A549 (cell line): ENCODE data around the gene CD19. TPM values are rescaled to one million over a fixed set of nuclear protein-coding genes. Genes with fewer than 3 reads are reported as not detected.

Experiments
- ATAC-seq, 2 experiments: fragments of 200-7000 bp in 1 of 2; fragments of >200 bp in 1 of 2; cut with Nextera tagmentation in 1 of 2; cut with Tn5 transposase in 1 of 2; 3 replicates each; pipeline versions ENCODE4 v1.8.0 to v1.9.1; 2018 to 2020; ENCODE audit warnings: mild to moderate bottlenecking in 1 of 2, moderate library complexity in 1 of 2
- CTCF ChIA-PET: fragments of 300-600 bp; sonication (Branson Sonifier 250); formaldehyde crosslinking; extraction: SDS; loops from one replicate; lab custom pipeline; 2021; ENCODE audit warnings: antibody characterized with exemption, inconsistent platforms; lab: Yijun Ruan, JAX
- POLR2A ChIA-PET: fragments of 350-600 bp; formaldehyde crosslinking; extraction: SDS; loops from one replicate; lab custom pipeline; 2021; ENCODE audit warnings: antibody characterized with exemption, inconsistent platforms; lab: Yijun Ruan, JAX
- DNase-seq, 2 experiments: peaks; one replicate each; pipeline versions ENCODE4 v3.0.0 to v3.0.0-alpha.2; 2011 to 2016; ENCODE audit warnings: low read depth in 1 of 2, low spot score in 1 of 2
- FAIRE-seq: peaks from 2 replicates; lab custom pipeline; 2011; peaks lifted over from hg19 to GRCh38; lab: Jason Lieb, UNC
- H3K27ac ChIP-seq, 2 experiments: fragments of >200 bp; sonication (Bioruptor Twin); formaldehyde crosslinking; 3 replicates each; pipeline ENCODE4 v1.5.1; 2016 to 2017
- H3K4me1 ChIP-seq: fragments of >200 bp; sonication (Bioruptor Twin); formaldehyde crosslinking; 3 replicates; pipeline ENCODE4 v1.6.1; 2016
- H3K4me2 ChIP-seq: fragments of >200 bp; sonication (Bioruptor Twin); formaldehyde crosslinking; 3 replicates; pipeline ENCODE4 v1.6.1; 2016
- H3K4me3 ChIP-seq: fragments of >200 bp; sonication (Bioruptor Twin); formaldehyde crosslinking; 3 replicates; pipeline ENCODE4 v1.5.1; 2016
- H3K9me3 ChIP-seq: fragments of >200 bp; sonication (Bioruptor Twin); formaldehyde crosslinking; 3 replicates; pipeline ENCODE4 v1.6.1; 2016
- CBX2 ChIP-seq: fragments of 200-600 bp; sonication (generic); IDR thresholded peaks from 2 replicates; pipeline ENCODE4 v1.6.1; 2016; ENCODE audit warnings: low read depth, mild to moderate bottlenecking, borderline replicate concordance
- CBX8 ChIP-seq: fragments of 200-600 bp; sonication (generic); IDR thresholded peaks from 2 replicates; pipeline ENCODE4 v1.6.1; 2016
- CHD2 ChIP-seq: fragments of 150-350 bp; IDR thresholded peaks from 2 replicates; pipeline ENCODE4 v1.6.1; 2014; ENCODE audit warnings: low read length; ENCODE audit not compliant: partially characterized antibody
- HDAC2 ChIP-seq: fragments of 200-600 bp; sonication (generic); IDR thresholded peaks from 2 replicates; pipeline ENCODE4 v1.6.1; 2016
- NFE2L2 ChIP-seq: fragments of 150-350 bp; conservative IDR thresholded peaks from 2 replicates; pipeline ENCODE4 v1.6.1; 2014; ENCODE audit warnings: low read length
- POLR2A ChIP-seq: IDR thresholded peaks from 2 replicates; pipeline ENCODE4 v1.6.1; 2012; ENCODE audit warnings: mild to moderate bottlenecking, low read length
- SREBF2 ChIP-seq: fragments of 450-650 bp; IDR thresholded peaks from 2 replicates; pipeline ENCODE4 v1.6.1; 2014; ENCODE audit warnings: mild to moderate bottlenecking, moderate library complexity
- ZC3H11A ChIP-seq: fragments of 450-650 bp; IDR thresholded peaks from 2 replicates; pipeline ENCODE4 v1.6.1; 2014; ENCODE audit warnings: antibody characterized with exemption, mild to moderate bottlenecking
- ZNF302 ChIP-seq: fragments of 250-450 bp; sonication (Bioruptor Pico); IDR thresholded peaks from 2 replicates; pipeline ENCODE4 v1.9.0; 2021; ENCODE audit warnings: inconsistent platforms, mild to moderate bottlenecking, moderate library complexity
- WGBS: methylation state at CpG from one replicate; pipeline ENCODE4 v1.1.6; 2017; ENCODE audit errors: missing lambda C conversion rate; 5-methylcytosine and 5-hydroxymethylcytosine counted together
- polyA plus RNA-seq, 4 experiments: library from polyadenylated mRNA; depleted of rRNA in 3 of 4; stranded (reverse); fragments of >200 nt; fragmentation: RNase III in 1 of 4; extraction: RNeasy Plus Mini Kit Qiagen cat#74134 plus additional on column Dnase treatment in 1 of 4; gene quantifications; 2 replicates in 3 of 4; 3 replicates in 1 of 4; pipeline ENCODE4 v1.2.3, GENCODE V29; 2011 to 2017
- TF ChIP-seq, protein P1 (sequence below): IDR thresholded peaks from 2 replicates; pipeline ENCODE4 v1.6.1; 2012
- TF ChIP-seq, protein P2 (sequence below): fragments of 450-650 bp; IDR thresholded peaks from 2 replicates; pipeline ENCODE4 v1.6.1; 2014; ENCODE audit warnings: antibody characterized with exemption
- TF ChIP-seq, protein P3 (sequence below): IDR thresholded peaks from 2 replicates; pipeline ENCODE4 v1.6.1; 2012
- TF ChIP-seq, protein P4 (sequence below): IDR thresholded peaks from 2 replicates; pipeline ENCODE4 v1.6.1; 2012; ENCODE audit warnings: low read depth, borderline replicate concordance

The CD19 gene
- polyA plus RNA-seq, 2 of the 4 experiments (the other 2 are of a cell fraction): not detected

DNA sequence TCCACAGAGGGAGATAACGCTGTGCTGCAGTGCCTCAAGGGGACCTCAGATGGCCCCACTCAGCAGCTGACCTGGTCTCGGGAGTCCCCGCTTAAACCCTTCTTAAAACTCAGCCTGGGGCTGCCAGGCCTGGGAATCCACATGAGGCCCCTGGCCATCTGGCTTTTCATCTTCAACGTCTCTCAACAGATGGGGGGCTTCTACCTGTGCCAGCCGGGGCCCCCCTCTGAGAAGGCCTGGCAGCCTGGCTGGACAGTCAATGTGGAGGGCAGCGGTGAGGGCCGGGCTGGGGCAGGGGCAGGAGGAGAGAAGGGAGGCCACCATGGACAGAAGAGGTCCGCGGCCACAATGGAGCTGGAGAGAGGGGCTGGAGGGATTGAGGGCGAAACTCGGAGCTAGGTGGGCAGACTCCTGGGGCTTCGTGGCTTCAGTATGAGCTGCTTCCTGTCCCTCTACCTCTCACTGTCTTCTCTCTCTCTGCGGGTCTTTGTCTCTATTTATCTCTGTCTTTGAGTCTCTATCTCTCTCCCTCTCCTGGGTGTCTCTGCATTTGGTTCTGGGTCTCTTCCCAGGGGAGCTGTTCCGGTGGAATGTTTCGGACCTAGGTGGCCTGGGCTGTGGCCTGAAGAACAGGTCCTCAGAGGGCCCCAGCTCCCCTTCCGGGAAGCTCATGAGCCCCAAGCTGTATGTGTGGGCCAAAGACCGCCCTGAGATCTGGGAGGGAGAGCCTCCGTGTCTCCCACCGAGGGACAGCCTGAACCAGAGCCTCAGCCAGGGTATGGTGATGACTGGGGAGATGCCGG, 769 bp downstream of the CD19 start:
- WGBS: 84% methylated on average over 18 of the region's 20 CpGs
- FAIRE-seq (no peak), DNase-seq (no peak), ATAC-seq (no peak)
- Histone ChIP-seq H3K4me2 (no peak overlapping the region), H3K27ac (no peak overlapping the region), H3K4me1 (no peaks in the 10 kb centered on the region), H3K4me3 (no peak overlapping the region), H3K9me3 (no peaks in the 10 kb centered on the region)
- TF ChIP-seq NFE2L2 (no peak), CHD2 (no peak)
- TF ChIP-seq, protein P1, sequence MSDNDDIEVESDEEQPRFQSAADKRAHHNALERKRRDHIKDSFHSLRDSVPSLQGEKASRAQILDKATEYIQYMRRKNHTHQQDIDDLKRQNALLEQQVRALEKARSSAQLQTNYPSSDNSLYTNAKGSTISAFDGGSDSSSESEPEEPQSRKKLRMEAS: no peak
- ChIA-PET POLR2A (no interaction called here), CTCF (interaction anchor here (0.6 to 13.3 kb wide), 3 partner anchors 12 to 85 kb away, joined by 3 to 92 read pairs (median 4); no protein-coding TSS in a partner anchor)

DNA sequence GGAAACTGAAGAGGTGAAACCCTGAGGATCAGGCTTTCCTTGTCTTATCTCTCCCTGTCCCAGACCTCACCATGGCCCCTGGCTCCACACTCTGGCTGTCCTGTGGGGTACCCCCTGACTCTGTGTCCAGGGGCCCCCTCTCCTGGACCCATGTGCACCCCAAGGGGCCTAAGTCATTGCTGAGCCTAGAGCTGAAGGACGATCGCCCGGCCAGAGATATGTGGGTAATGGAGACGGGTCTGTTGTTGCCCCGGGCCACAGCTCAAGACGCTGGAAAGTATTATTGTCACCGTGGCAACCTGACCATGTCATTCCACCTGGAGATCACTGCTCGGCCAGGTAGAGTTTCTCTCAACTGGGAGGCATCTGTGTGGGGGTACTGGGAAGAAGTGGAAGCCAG, 1.4 kb downstream of the CD19 start:
- Histone ChIP-seq H3K27ac (no peak overlapping the region), H3K9me3 (no peaks in the 10 kb centered on the region), H3K4me3 (no peak overlapping the region), H3K4me1 (no peaks in the 10 kb centered on the region), H3K4me2 (no peak overlapping the region)
- no peak for FAIRE-seq
- 65% methylated on average over 4 of the region's 8 CpGs for WGBS
- CTCF ChIA-PET: interaction anchor here (1.0 to 13.3 kb wide), 2 partner anchors 11 to 86 kb away, joined by 4 to 92 read pairs; no protein-coding TSS in a partner anchor
- no peak for TF ChIP-seq CBX8
- no peak for TF ChIP-seq ZC3H11A
- no peak for DNase-seq
- no peak for ATAC-seq
- POLR2A ChIA-PET: no interaction called here

DNA sequence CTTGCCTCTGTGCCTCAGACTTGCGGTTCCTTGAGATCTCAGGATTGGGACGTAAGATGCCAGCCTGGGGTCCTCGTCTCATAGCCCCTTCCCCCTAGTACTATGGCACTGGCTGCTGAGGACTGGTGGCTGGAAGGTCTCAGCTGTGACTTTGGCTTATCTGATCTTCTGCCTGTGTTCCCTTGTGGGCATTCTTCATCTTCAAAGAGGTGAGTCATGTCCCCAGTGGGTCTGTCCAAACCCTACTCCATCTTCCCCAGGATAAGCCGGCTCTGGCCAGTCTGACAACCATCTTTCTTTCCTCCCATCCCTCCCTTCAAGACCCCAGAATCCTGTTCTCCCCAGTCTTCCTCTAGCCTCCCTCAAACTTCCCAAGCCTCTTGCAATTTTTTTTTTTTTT, 3.6 kb downstream of the CD19 start:
- CTCF ChIA-PET: interaction anchor here (1.2 to 13.3 kb wide), 3 partner anchors 9 to 121 kb away, joined by 3 to 92 read pairs (median 6); no protein-coding TSS in a partner anchor
- DNase-seq: no peak
- no peaks in the 10 kb centered on the region for H3K4me1 ChIP-seq
- TF ChIP-seq CBX8 (no peak), POLR2A (no peak), ZNF302 (CRISPR knock-in tag) (no peak), CBX2 (no peak), HDAC2 (no peak), SREBF2 (no peak)
- TF ChIP-seq, protein P2, sequence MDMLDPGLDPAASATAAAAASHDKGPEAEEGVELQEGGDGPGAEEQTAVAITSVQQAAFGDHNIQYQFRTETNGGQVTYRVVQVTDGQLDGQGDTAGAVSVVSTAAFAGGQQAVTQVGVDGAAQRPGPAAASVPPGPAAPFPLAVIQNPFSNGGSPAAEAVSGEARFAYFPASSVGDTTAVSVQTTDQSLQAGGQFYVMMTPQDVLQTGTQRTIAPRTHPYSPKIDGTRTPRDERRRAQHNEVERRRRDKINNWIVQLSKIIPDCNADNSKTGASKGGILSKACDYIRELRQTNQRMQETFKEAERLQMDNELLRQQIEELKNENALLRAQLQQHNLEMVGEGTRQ: no peak
- TF ChIP-seq, protein P3, sequence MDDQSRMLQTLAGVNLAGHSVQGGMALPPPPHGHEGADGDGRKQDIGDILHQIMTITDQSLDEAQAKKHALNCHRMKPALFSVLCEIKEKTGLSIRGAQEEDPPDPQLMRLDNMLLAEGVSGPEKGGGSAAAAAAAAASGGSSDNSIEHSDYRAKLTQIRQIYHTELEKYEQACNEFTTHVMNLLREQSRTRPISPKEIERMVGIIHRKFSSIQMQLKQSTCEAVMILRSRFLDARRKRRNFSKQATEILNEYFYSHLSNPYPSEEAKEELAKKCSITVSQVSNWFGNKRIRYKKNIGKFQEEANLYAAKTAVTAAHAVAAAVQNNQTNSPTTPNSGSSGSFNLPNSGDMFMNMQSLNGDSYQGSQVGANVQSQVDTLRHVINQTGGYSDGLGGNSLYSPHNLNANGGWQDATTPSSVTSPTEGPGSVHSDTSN: no peak
- TF ChIP-seq, protein P1: no peak
- TF ChIP-seq, all 56 proteins: peak for 0
- no peak overlapping the region for H3K4me3 ChIP-seq
- POLR2A ChIA-PET: no interaction called here
- no peak for ATAC-seq
- 85% methylated on average over 4 of the region's 4 CpGs for WGBS
- no peak overlapping the region for H3K4me2 ChIP-seq
- H3K27ac ChIP-seq: no peak overlapping the region
- H3K9me3 ChIP-seq: no peaks in the 10 kb centered on the region
- FAIRE-seq: no peak

DNA sequence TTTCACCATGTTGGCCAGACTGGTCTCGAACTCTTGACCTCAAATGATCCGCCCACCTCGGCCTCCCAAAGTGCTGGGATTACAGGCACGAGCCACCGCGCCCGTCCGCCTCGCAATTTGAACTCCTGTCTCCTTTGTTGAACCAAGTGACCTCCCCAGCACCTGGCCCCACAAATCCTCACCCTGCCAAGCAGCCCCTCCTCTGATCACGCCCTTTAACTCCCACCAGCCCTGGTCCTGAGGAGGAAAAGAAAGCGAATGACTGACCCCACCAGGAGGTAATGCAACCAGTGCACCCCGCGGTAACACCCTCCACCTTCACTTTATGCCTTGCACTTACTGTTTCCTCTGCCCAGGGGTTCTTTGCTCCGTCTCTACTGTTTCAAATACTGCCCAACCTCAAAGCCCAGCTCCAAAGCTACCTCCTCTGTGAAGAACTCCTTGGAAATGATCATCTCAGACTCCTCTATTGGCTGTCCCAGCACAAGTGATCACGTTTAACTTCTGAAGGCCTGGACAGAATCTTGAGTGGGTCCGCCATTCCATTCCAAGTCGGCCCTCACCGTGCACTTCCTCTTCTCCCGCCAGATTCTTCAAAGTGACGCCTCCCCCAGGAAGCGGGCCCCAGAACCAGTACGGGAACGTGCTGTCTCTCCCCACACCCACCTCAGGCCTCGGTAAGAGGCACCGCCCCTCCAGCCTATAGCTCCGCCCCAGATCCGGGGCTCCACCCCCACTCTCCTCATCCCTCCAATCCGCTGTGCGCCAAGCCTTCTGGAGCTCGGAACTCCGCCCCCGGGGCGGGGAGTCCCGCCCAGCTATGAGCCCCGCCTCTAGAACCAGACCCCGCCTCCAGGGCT, 4.4 kb downstream of the CD19 start:
- ATAC-seq (peak; percentile 64 to 94), DNase-seq (peak; percentile 68 to 81), FAIRE-seq (no peak)
- CTCF ChIA-PET: interaction anchor here (2.4 to 13.3 kb wide), 2 partner anchors 8 to 38 kb away, joined by 6 to 92 read pairs; no protein-coding TSS in a partner anchor
- WGBS: 59% methylated on average over 28 of the region's 36 CpGs
- no peak overlapping the region for H3K4me3 ChIP-seq
- TF ChIP-seq, protein P4, sequence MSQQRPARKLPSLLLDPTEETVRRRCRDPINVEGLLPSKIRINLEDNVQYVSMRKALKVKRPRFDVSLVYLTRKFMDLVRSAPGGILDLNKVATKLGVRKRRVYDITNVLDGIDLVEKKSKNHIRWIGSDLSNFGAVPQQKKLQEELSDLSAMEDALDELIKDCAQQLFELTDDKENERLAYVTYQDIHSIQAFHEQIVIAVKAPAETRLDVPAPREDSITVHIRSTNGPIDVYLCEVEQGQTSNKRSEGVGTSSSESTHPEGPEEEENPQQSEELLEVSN: 0 out of 2 replicates have a peak, but pooled peaks have one; percentile 15
- no peak for TF ChIP-seq NFE2L2
- H3K4me1 ChIP-seq: no peaks in the 10 kb centered on the region
- H3K4me2 ChIP-seq: 0 out of 3 replicates have a peak overlapping the region, but pooled peaks have one; percentile 13
- no peaks in the 10 kb centered on the region for H3K9me3 ChIP-seq
- H3K27ac ChIP-seq: no peak overlapping the region
- POLR2A ChIA-PET: no interaction called here
